ENCODE results near the gene MED12L.
"Not testable (repeated sequence)": the region's sequence is repeated elsewhere in the genome, so short reads cannot be mapped to it uniquely, and the experiment has no call there.

- not testable (repeated sequence) for TF ChIP-seq CTCF, POLR2A (IDR thresholded peaks at IDR 0.05)
Measured at GRCh38 chr3:151392191-151392590, 306.7 kb downstream of the MED12L start.
